Bronchial epithelial cell (primary cell): ENCODE data around the gene SLC16A2. TPM values are rescaled to one million over a fixed set of nuclear protein-coding genes. Genes with fewer than 3 reads are reported as not detected.
"Not testable (repeated sequence)": the region's sequence is repeated elsewhere in the genome, so short reads cannot be mapped to it uniquely, and the experiment has no call there.

Source experiments
- DNase-seq: peaks from one replicate; pipeline ENCODE4 v3.0.0-alpha.2; 2010; ENCODE audit warnings: low read depth
- FAIRE-seq: peaks from 2 replicates; lab custom pipeline; 2011; peaks lifted over from hg19 to GRCh38; lab: Jason Lieb, UNC
- H3K27me3 ChIP-seq: 2 replicates; pipeline ENCODE4 v1.5.1; 2011; ENCODE audit warnings: low read length; ENCODE audit not compliant: control insufficient read depth, insufficient read depth
- H3K36me3 ChIP-seq: 2 replicates; pipeline ENCODE4 v1.5.1; 2011; ENCODE audit warnings: low read length; ENCODE audit not compliant: control insufficient read depth, insufficient read depth
- H3K4me3 ChIP-seq: 2 replicates; pipeline ENCODE4 v1.5.1; 2011; ENCODE audit warnings: mild to moderate bottlenecking, low read depth, low read length, control low read depth
- CTCF ChIP-seq: IDR thresholded peaks from 2 replicates; pipeline ENCODE4 v1.5.1; 2011; ENCODE audit warnings: mild to moderate bottlenecking, moderate library complexity, low read length, control low read depth, inconsistent platforms; ENCODE audit not compliant: insufficient read depth, severe bottlenecking
- total RNA-seq: library from RNA; depleted of rRNA; stranded (reverse); fragments of >200 nt; gene quantifications from 2 replicates; pipeline ENCODE4 v1.2.1, GENCODE V29; 2014

Gene SLC16A2
- total RNA-seq, 1 donor from 2014 or later: 1.3 TPM

GRCh38 chrX:74464722-74465121 is 43.4 kb downstream of the SLC16A2 start:
- DNase-seq: no peak
- TF ChIP-seq CTCF: no peak
- Histone ChIP-seq H3K36me3 (no peaks in the 10 kb centered on the region), H3K4me3 (no peak overlapping the region), H3K27me3 (no peaks in the 10 kb centered on the region)
- FAIRE-seq: peak; percentile 50

- no peak for DNase-seq
- no peak for TF ChIP-seq CTCF
- H3K27me3 ChIP-seq: no peaks in the 10 kb centered on the region
- H3K36me3 ChIP-seq: no peaks in the 10 kb centered on the region
- no peak for FAIRE-seq
- no peak overlapping the region for H3K4me3 ChIP-seq
These were observed 44.1 kb downstream of the SLC16A2 start for GRCh38 chrX:74465424-74465823.

GRCh38 chrX:74467656-74468055 is 46.4 kb downstream of the SLC16A2 start:
- no peaks in the 10 kb centered on the region for H3K36me3 ChIP-seq
- TF ChIP-seq CTCF: no peak
- DNase-seq: peak; percentile 17
- H3K27me3 ChIP-seq: no peaks in the 10 kb centered on the region
- FAIRE-seq: no peak
- H3K4me3 ChIP-seq: no peak overlapping the region

GRCh38 chrX:74473116-74473515 is 51.8 kb downstream of the SLC16A2 start:
- not testable (repeated sequence) for DNase-seq, H3K36me3 ChIP-seq, H3K4me3 ChIP-seq, H3K27me3 ChIP-seq
- FAIRE-seq: peak; percentile 90

- FAIRE-seq: no peak
- Histone ChIP-seq H3K27me3 (no peaks in the 10 kb centered on the region), H3K36me3 (no peaks in the 10 kb centered on the region), H3K4me3 (no peak overlapping the region)
- no peak for TF ChIP-seq CTCF
- DNase-seq: no peak
These were observed 69.0 kb downstream of the SLC16A2 start for GRCh38 chrX:74490247-74490646.

GRCh38 chrX:74492720-74493201 is 71.5 kb downstream of the SLC16A2 start:
- TF ChIP-seq CTCF: no peak
- Histone ChIP-seq H3K36me3 (no peaks in the 10 kb centered on the region), H3K27me3 (no peaks in the 10 kb centered on the region), H3K4me3 (no peak overlapping the region)
- DNase-seq (no peak), FAIRE-seq (no peak)
